ENCODE measurements around the gene PDE4B. TPM values are rescaled to one million over a fixed set of nuclear protein-coding genes. Genes with fewer than 3 reads are reported as not detected.
A peak's percentile ranks its signal among the peaks of the same experiment; 100 is the strongest.

PDE4B gene
- total RNA-seq, 1 experiment from 2014 or later, result 1.8 TPM

- H3K27me3 ChIP-seq, result no peaks in the 10 kb centered on the region
- no peak for DNase-seq
- H3K36me3 ChIP-seq, result no peaks in the 10 kb centered on the region
- no peak overlapping the region for H3K4me3 ChIP-seq
- H3K9me3 ChIP-seq, result no peaks in the 10 kb centered on the region
These were observed 493.6 kb downstream of the PDE4B start for GRCh38 chr1:66286307-66286706.

DNA sequence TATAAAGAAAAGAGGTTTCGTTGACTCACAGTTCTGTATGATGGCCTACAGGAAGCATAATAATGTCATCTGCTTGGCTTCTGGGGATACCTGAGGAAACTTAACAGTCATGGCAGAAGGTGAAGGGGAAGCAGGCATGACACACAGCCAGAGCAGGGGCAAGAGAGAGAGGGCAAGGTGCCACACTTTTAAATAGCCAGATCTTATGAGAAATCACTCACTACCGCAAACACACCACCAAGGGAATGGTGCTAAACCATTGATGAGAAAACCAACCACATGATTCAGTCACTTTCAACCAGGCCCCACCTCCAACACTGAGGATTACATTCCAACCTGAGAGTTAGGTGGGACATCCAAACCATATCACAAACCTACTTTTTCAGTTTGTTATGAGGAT is 495.4 kb downstream of the PDE4B start:
- Histone ChIP-seq H3K4me3 (no peak overlapping the region), H3K36me3 (no peaks in the 10 kb centered on the region), H3K27me3 (no peaks in the 10 kb centered on the region), H3K9me3 (no peaks in the 10 kb centered on the region)
- no peak for DNase-seq

DNA sequence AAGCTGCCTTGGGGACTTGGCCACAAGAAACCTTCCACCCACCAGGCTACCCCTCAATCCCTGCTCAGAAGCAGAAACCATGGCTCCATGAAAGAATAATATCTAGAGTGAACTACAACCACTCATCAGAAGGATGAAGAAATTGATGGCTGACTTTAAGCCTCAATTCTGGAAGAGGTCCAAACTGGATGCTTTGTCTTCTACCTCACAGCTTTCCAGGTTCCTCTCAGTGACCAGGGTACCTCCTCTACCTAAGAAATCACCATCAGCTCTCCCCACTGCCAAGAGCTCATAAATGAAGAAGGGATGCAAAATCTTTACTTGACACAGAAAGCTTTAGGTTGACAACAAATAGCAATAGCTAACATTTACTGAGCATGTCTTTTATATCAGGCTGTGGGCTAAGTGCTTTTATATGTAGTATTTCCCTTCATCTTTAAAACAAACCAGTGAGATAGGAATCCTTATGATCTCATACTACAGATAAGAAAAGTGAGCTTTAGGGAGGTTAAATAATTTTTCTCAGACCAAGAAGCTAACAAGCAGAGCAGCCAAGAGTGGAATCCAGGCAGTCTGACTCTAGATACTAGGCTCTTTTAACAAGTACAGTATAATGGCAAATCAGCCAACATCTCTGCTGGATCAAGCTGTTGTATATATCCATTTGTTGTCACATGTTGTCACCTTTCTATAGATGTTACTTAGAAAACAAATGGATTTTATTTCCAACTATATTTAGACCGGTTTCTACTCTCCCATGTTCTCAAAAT is 498.3 kb downstream of the PDE4B start:
- H3K4me3 ChIP-seq, result no peak overlapping the region
- no peaks in the 10 kb centered on the region for H3K27me3 ChIP-seq
- DNase-seq, result no peak
- H3K9me3 ChIP-seq, result no peaks in the 10 kb centered on the region; the same call in 1 of the 2 replicates
- H3K36me3 ChIP-seq, result no peaks in the 10 kb centered on the region

GRCh38 chr1:66291531-66291864 is 498.8 kb downstream of the PDE4B start:
- DNase-seq, result no peak
- no peak overlapping the region for H3K4me3 ChIP-seq
- H3K9me3 ChIP-seq, result no peaks in the 10 kb centered on the region; the same call in 1 of the 2 replicates
- H3K36me3 ChIP-seq, result no peaks in the 10 kb centered on the region
- no peaks in the 10 kb centered on the region for H3K27me3 ChIP-seq

DNA sequence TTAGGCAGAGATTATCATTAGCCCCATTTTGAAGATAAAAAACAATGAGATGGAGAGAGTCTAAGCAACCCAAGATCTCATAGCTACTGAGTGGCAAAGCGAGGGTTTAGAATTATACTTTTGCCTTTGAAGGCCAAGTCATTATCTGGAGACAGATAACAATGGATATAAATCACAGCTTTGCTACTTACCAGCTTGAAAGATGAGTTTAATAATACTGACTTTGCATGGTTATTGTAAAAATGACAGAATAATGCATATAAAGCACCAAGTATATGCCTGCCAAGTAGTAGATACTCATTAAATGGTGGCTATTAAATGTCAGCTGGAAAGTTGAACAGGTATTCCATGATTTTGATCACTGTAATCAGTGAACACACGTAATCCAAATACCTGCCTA is 499.6 kb downstream of the PDE4B start:
- H3K27me3 ChIP-seq, result no peaks in the 10 kb centered on the region
- no peak for DNase-seq
- H3K4me3 ChIP-seq, result no peak overlapping the region
- no peaks in the 10 kb centered on the region; the same call in 1 of the 2 replicates for H3K9me3 ChIP-seq
- H3K36me3 ChIP-seq, result no peaks in the 10 kb centered on the region

DNA sequence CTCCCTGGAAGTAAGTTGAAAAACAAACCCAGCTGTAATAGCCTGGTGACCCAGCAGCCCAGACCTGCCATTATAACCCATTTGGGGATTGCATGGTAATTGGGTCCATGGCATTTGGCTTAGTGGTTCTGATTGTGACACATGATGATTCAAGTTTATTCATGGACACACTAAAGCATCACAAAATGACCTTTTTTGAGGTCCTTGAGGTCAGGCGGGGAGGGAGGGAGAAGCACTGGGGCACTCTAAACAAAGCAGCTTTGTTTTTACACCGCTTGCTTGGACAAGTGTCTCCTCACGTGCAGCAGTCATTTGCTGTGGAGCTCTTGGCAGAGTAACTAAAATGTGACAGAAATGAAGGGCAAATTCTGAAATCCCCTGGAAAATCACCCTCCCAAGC is 500.2 kb downstream of the PDE4B start:
- Histone ChIP-seq H3K27me3 (no peaks in the 10 kb centered on the region), H3K36me3 (no peaks in the 10 kb centered on the region), H3K9me3 (no peaks in the 10 kb centered on the region; the same call in 1 of the 2 replicates), H3K4me3 (no peak overlapping the region)
- DNase-seq, result no peak

- Histone ChIP-seq H3K36me3 (no peaks in the 10 kb centered on the region), H3K27me3 (no peaks in the 10 kb centered on the region), H3K4me3 (no peak overlapping the region), H3K9me3 (no peaks in the 10 kb centered on the region; the same call in 1 of the 2 replicates)
- peak; percentile 52 for DNase-seq
These were observed 502.1 kb downstream of the PDE4B start for GRCh38 chr1:66294707-66295370.

- DNase-seq, result no peak
- no peaks in the 10 kb centered on the region; the same call in 1 of the 2 replicates for H3K36me3 ChIP-seq
- no peak overlapping the region for H3K4me3 ChIP-seq
- no peaks in the 10 kb centered on the region for H3K27me3 ChIP-seq
- no peaks in the 10 kb centered on the region; the same call in 1 of the 2 replicates for H3K9me3 ChIP-seq
These were observed 503.1 kb downstream of the PDE4B start for GRCh38 chr1:66295803-66296202.

GRCh38 chr1:66296370-66296769 is 503.7 kb downstream of the PDE4B start:
- Histone ChIP-seq H3K36me3 (no peaks in the 10 kb centered on the region; the same call in 1 of the 2 replicates), H3K4me3 (no peak overlapping the region), H3K27me3 (no peaks in the 10 kb centered on the region), H3K9me3 (no peaks in the 10 kb centered on the region; the same call in 1 of the 2 replicates)
- DNase-seq, result no peak

GRCh38 chr1:66296951-66297350 is 504.3 kb downstream of the PDE4B start:
- H3K4me3 ChIP-seq, result no peak overlapping the region
- no peaks in the 10 kb centered on the region; the same call in 1 of the 2 replicates for H3K36me3 ChIP-seq
- H3K9me3 ChIP-seq, result no peaks in the 10 kb centered on the region; the same call in 1 of the 2 replicates
- no peaks in the 10 kb centered on the region for H3K27me3 ChIP-seq
- no peak for DNase-seq

DNA sequence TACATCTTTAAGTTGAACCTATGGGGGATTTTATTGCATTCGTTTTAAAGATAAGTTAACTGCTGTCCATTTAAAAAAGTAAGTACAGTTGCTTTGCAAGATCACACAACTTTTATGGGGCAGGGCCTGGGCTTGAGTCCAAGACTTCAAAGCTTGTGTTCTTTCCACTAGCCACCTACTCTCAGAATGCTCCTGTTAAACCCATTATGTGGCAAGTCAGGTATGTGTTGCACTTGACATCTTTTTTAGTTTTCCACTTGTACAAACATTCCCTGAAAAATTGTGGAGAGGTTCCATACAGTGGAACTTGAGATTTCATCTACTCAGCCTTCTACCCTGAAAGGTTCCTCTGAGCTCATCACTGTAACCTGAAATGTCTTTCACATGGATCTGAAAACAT is 505.8 kb downstream of the PDE4B start:
- H3K4me3 ChIP-seq, result no peak overlapping the region
- no peaks in the 10 kb centered on the region for H3K9me3 ChIP-seq
- no peaks in the 10 kb centered on the region; the same call in 1 of the 2 replicates for H3K36me3 ChIP-seq
- H3K27me3 ChIP-seq, result no peaks in the 10 kb centered on the region
- DNase-seq, result no peak

DNA sequence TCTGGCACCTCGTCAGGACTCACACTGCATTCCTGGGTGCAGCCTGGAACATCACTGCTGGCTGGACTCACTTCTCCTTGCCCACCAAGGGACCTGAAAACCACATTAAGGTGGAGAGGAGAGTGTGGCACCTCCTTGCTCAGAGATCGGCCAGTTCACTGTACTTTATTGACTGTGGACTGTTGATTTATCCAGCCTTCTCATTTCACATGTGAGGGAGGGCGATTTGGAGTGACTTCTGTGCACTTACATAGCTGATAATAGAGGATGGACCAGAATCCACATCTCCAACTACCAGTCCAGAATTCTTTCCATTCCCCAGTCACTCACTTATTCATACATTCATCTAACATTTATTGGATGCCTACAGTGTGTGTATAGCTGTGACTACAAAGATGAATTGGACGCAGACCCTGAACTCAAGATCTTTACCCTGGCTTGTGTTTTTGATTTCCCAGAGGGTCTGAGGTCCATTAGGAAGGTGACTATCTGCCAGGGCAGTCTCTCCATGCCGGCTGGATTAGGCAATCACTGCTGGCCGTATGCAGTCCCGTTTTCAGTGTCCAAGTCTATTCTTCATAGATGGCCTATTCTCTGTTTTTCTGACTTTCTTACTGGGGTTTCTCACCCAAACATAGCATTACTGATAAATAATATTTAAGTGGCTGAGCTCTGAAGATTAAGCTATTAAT is 507.7 kb downstream of the PDE4B start:
- no peak for DNase-seq
- Histone ChIP-seq H3K27me3 (no peaks in the 10 kb centered on the region), H3K36me3 (no peaks in the 10 kb centered on the region; the same call in 1 of the 2 replicates), H3K9me3 (no peaks in the 10 kb centered on the region), H3K4me3 (no peak overlapping the region)

- peak overlapping the region; percentile 16; the same call in 1 of the 2 replicates for H3K4me3 ChIP-seq
- no peak for DNase-seq
These were observed 508.3 kb downstream of the PDE4B start for GRCh38 chr1:66300972-66301451.

DNA sequence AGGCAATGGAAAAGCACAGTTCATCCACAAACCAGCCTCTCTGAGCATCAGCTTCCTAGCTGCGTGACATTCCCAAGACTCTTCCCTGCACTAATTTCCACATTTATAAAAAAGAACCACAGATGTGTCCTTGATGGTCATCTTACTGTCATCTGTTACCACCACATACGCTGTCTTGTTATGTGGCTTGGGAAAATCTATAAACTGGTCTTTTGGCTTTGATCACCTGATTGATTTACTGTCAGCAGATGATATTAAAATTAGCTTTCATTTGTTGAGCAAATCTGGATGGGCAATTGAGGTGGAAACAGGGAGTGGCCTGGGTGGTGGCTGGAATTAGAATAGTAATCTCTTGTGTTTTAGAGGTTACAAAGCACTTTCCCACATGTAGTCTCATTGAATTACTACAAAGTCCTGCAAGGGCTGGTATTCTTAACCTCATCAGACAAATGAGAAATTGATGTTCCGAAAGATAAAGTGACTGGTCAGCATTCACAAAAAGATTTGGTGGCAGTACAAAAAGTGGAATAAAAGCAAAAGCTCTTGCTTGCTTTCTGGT is 509.6 kb downstream of the PDE4B start:
- DNase-seq, result no peak
- Histone ChIP-seq H3K27me3 (no peaks in the 10 kb centered on the region), H3K36me3 (no peaks in the 10 kb centered on the region; the same call in 1 of the 2 replicates), H3K4me3 (no peak overlapping the region), H3K9me3 (no peaks in the 10 kb centered on the region)

More at GRCh38 chr1:66300972-66301451, 508.3 kb downstream of the PDE4B start:
- H3K27me3 ChIP-seq, result no peaks in the 10 kb centered on the region
- no peaks in the 10 kb centered on the region; the same call in 1 of the 2 replicates for H3K36me3 ChIP-seq
- H3K9me3 ChIP-seq, result no peaks in the 10 kb centered on the region

- no peak overlapping the region for H3K4me3 ChIP-seq
- H3K9me3 ChIP-seq, result no peaks in the 10 kb centered on the region
- no peak for DNase-seq
- H3K36me3 ChIP-seq, result no peaks in the 10 kb centered on the region; the same call in 1 of the 2 replicates
- no peaks in the 10 kb centered on the region for H3K27me3 ChIP-seq
These were observed 510.1 kb downstream of the PDE4B start for GRCh38 chr1:66302815-66303214.

DNA sequence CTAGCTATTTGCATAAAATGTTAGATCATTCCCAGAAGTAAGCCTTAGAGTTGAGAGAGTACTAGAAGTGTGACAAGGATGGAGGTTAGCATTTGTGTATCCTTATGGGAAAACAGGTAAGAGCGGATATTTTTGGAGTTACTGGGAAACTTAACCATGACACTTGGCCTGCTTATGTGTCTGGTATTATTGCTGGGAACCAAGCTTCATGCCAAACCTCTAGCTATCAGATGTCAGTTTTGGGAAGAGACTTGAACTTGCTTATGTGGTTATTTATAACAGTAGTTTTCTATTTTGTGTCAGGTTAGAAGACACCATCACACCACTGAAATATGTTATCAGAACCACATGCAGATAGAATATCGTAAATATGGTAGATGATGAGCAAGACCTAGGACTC is 511.0 kb downstream of the PDE4B start:
- Histone ChIP-seq H3K36me3 (no peaks in the 10 kb centered on the region; the same call in 1 of the 2 replicates), H3K9me3 (no peaks in the 10 kb centered on the region), H3K27me3 (no peaks in the 10 kb centered on the region), H3K4me3 (no peak overlapping the region)
- DNase-seq, result no peak

DNA sequence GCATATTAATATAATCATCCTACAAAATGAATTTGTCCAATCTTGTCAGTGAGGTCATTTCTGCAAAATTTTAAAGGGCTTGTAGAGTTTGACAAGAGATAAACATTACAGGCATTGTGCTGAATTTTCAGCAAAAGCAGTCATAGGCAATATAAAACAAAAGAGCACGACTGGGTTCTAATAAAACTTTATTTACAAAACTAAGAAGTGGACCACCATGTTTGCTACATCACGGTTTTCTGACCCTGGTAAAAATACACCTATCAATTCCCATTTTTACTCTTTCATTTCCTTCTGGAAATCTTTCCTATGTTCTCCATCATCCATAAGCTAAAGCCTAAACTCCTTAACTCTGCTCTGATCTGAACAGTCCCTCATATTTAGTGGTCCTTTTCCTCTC is 511.4 kb downstream of the PDE4B start:
- no peak for DNase-seq
- no peaks in the 10 kb centered on the region for H3K27me3 ChIP-seq

More for the DNA sequence above, 511.4 kb downstream of the PDE4B start:
- H3K9me3 ChIP-seq, result no peaks in the 10 kb centered on the region
- no peaks in the 10 kb centered on the region; the same call in 1 of the 2 replicates for H3K36me3 ChIP-seq
- H3K4me3 ChIP-seq, result no peak overlapping the region

Measured in MG63 (cell line).